NCI-H460 (cell line): ENCODE results near the gene CADM2. TPM values are rescaled to one million over a fixed set of nuclear protein-coding genes. Genes with fewer than 3 reads are reported as not detected.

Experiments
- DNase-seq: peaks from one replicate; pipeline ENCODE4 v3.0.0-alpha.2; 2016; ENCODE audit warnings: low read depth; ENCODE audit errors: extremely low read depth
- small RNA-seq, 2 experiments: library from RNA; depleted of rRNA; stranded (forward); fragments of <200 nt; gene quantifications; one replicate each; pipeline ENCODE3, GENCODE V24; 2014
- total RNA-seq: library from RNA; depleted of rRNA; stranded (reverse); fragments of >200 nt; shearing (Covaris generic); gene quantifications from 2 replicates; pipeline ENCODE4 v1.2.3, GENCODE V29; 2014

CADM2 gene
- total RNA-seq, 1 experiment from 2014 or later: 25.0 TPM

GRCh38 chr3:86056962-86057361, 1098.2 kb downstream of the CADM2 start:
- DNase-seq: no peak

- DNase-seq: no peak
Measured at GRCh38 chr3:86073799-86074198, 1115.0 kb downstream of the CADM2 start.

- no peak for DNase-seq
Measured at GRCh38 chr3:86087160-86087871, 1128.5 kb downstream of the CADM2 start.

DNA sequence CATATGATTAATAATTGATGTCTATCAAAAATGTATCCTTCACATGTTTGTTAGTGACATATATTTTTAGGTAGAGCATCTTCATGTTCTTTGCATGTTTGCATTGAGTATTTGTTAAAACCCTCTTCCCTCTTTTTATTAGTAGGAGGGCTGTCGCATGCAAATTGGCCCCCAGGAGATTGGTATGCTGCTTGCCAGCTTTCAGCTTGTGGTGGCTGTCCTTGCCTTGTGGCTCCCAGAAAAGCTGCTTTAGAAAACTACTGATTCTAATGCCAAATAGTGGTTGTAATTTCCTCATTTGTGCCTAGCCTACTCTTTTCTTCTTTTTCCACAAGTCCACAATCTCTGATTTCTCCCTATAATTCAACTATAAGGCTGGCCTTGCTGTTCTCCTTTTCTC, 1145.4 kb downstream of the CADM2 start:
- no peak for DNase-seq

- DNase-seq: no peak
Measured at GRCh38 chr3:86109434-86109833, 1150.6 kb downstream of the CADM2 start.

Small RNA genes within 50 kb of the gene (small RNA-seq; reads per million reads assigned to genes)
- 0.02 to 0.47 reads per million in 2 experiments for gene MIR5688
